ENCODE data around the gene CMC2. TPM values are rescaled to one million over a fixed set of nuclear protein-coding genes. Genes with fewer than 3 reads are reported as not detected.

The CMC2 gene
- polyA plus RNA-seq, 1 donor (not counting 4 experiments of a cell fraction or from before 2014, with no cell fraction given): 91.8 TPM

DNA sequence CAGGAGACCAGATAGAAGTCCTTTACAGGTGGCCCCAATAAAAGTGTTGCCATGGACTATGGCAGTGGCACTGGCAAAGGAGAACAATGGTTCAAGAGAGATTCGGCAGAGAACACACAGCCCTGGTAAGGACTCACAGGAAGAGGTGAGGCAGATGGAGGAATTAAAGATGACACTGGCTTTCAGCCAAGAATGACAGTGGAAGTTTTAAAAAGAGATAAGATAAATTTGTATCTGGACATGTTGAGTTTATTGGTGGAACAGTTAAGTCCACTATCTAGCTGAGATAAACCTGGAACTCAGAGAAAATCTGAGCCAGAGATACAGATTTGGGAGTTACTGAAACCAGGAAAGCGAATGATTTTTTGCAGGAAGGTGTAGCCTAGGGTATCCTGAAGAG is 20.1 kb downstream of the CMC2 start:
- no peaks in the 10 kb centered on the region for H3K9me1 ChIP-seq (ENCODE audit: control insufficient read depth, extremely low read depth, insufficient read depth, low read length)
- no peak for FAIRE-seq
- no peak overlapping the region for H3K27ac ChIP-seq (ENCODE audit: control insufficient read depth, insufficient read depth, low read length)
- H3K9me3 ChIP-seq (ENCODE audit: control insufficient read depth, low read depth, low read length): no peaks in the 10 kb centered on the region
- peaks cover 37% of the 10 kb centered on the region for H3K79me2 ChIP-seq (ENCODE audit: control insufficient read depth, insufficient read depth, low read length)
- TF ChIP-seq EZH2 (IDR thresholded peaks at IDR 0.05; ENCODE audit: low read length) (no peak), CTCF (optimal IDR thresholded peaks at IDR 0.05 in 1 of 3, IDR thresholded peaks at IDR 0.05 in 1 of 3, conservative IDR thresholded peaks at IDR 0.05 in 1 of 3; ENCODE audit: extremely low read depth in 1 of 3, insufficient read depth in 2 of 3, low read length in 3 of 3) (no peak)
- no peaks in the 10 kb centered on the region for H3K4me1 ChIP-seq (ENCODE audit: control insufficient read depth, extremely low read depth, insufficient read depth, low read length)
- no peak overlapping the region for H3K4me3 ChIP-seq (ENCODE audit: control insufficient read depth in 2 of 3, extremely low read depth in 1 of 3, insufficient read depth in 2 of 3, low read depth in 1 of 3, low read length in 3 of 3)
- H4K20me1 ChIP-seq (ENCODE audit: control insufficient read depth, extremely low read depth, insufficient read depth, low read length): no peaks in the 10 kb centered on the region
- H2AFZ ChIP-seq (ENCODE audit: control insufficient read depth, low read length): no peak overlapping the region
- H3K9ac ChIP-seq (ENCODE audit: control insufficient read depth, extremely low read depth, insufficient read depth, low read length): no peak overlapping the region
- H3K27me3 ChIP-seq (ENCODE audit: control insufficient read depth, extremely low read depth, insufficient read depth, low read length): no peaks in the 10 kb centered on the region
- dilution Hi-C loops (cut with MboI; ENCODE audit: extremely low pct_ligation_motif_present, low sequenced_read_pairs): no loop called here
- no peak overlapping the region for H3K4me2 ChIP-seq (ENCODE audit: control insufficient read depth, extremely low read depth, insufficient read depth, low read depth, low read length)
- H3K36me3 ChIP-seq (ENCODE audit: control insufficient read depth in 2 of 2, extremely low read depth in 1 of 2, insufficient read depth in 2 of 2, low read length in 2 of 2): peaks cover 0 to 6% of the 10 kb centered on the region in 2 experiments
- DNase-seq (ENCODE audit: low read depth, low spot score): no peak

GRCh38 chr16:80985611-80986010 is 21.1 kb downstream of the CMC2 start:
- H3K79me2 ChIP-seq (ENCODE audit: control insufficient read depth, insufficient read depth, low read length): peaks cover 29% of the 10 kb centered on the region
- TF ChIP-seq CTCF (optimal IDR thresholded peaks at IDR 0.05 in 1 of 3, IDR thresholded peaks at IDR 0.05 in 1 of 3, conservative IDR thresholded peaks at IDR 0.05 in 1 of 3; ENCODE audit: extremely low read depth in 1 of 3, insufficient read depth in 2 of 3, low read length in 3 of 3) (no peak), EZH2 (IDR thresholded peaks at IDR 0.05; ENCODE audit: low read length) (no peak)
- no peak overlapping the region for H3K4me3 ChIP-seq (ENCODE audit: control insufficient read depth in 2 of 3, extremely low read depth in 1 of 3, insufficient read depth in 2 of 3, low read depth in 1 of 3, low read length in 3 of 3)
- DNase-seq (ENCODE audit: low read depth, low spot score): no peak
- H3K27me3 ChIP-seq (ENCODE audit: control insufficient read depth, extremely low read depth, insufficient read depth, low read length): no peaks in the 10 kb centered on the region
- no peaks in the 10 kb centered on the region for H3K9me1 ChIP-seq (ENCODE audit: control insufficient read depth, extremely low read depth, insufficient read depth, low read length)
- H4K20me1 ChIP-seq (ENCODE audit: control insufficient read depth, extremely low read depth, insufficient read depth, low read length): no peaks in the 10 kb centered on the region
- dilution Hi-C loops (cut with MboI; ENCODE audit: extremely low pct_ligation_motif_present, low sequenced_read_pairs): no loop called here
- peaks cover 0 to under 1% of the 10 kb centered on the region in 2 experiments for H3K36me3 ChIP-seq (ENCODE audit: control insufficient read depth in 2 of 2, extremely low read depth in 1 of 2, insufficient read depth in 2 of 2, low read length in 2 of 2)
- no peak overlapping the region for H3K27ac ChIP-seq (ENCODE audit: control insufficient read depth, insufficient read depth, low read length)
- H3K4me1 ChIP-seq (ENCODE audit: control insufficient read depth, extremely low read depth, insufficient read depth, low read length): no peaks in the 10 kb centered on the region
- no peak overlapping the region for H3K9ac ChIP-seq (ENCODE audit: control insufficient read depth, extremely low read depth, insufficient read depth, low read length)
- FAIRE-seq: no peak
- H3K9me3 ChIP-seq (ENCODE audit: control insufficient read depth, low read depth, low read length): no peaks in the 10 kb centered on the region
- H2AFZ ChIP-seq (ENCODE audit: control insufficient read depth, low read length): no peak overlapping the region
- no peak overlapping the region for H3K4me2 ChIP-seq (ENCODE audit: control insufficient read depth, extremely low read depth, insufficient read depth, low read depth, low read length)
